ENCODE measurements around the gene NPL.

DNA sequence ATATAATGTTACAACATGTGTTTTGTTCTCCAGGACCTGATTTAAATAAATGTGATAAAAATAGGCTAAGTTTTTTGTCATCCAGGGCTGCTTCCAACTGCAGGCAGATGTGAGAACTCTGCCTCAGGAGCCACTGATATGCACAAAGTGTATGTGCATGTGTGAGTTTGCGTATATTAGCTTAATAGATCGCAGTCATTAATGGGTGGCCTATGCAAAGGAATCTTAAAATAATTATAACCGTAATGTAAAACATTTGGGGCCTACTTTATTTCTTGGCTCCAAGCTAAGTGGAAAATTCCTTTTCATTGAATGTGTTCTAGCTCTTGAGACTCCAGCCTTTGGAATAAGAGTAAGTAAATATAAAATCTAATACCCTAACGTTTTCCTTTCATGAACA, 66.3 kb downstream of the NPL start:
- TF ChIP-seq, protein P1, sequence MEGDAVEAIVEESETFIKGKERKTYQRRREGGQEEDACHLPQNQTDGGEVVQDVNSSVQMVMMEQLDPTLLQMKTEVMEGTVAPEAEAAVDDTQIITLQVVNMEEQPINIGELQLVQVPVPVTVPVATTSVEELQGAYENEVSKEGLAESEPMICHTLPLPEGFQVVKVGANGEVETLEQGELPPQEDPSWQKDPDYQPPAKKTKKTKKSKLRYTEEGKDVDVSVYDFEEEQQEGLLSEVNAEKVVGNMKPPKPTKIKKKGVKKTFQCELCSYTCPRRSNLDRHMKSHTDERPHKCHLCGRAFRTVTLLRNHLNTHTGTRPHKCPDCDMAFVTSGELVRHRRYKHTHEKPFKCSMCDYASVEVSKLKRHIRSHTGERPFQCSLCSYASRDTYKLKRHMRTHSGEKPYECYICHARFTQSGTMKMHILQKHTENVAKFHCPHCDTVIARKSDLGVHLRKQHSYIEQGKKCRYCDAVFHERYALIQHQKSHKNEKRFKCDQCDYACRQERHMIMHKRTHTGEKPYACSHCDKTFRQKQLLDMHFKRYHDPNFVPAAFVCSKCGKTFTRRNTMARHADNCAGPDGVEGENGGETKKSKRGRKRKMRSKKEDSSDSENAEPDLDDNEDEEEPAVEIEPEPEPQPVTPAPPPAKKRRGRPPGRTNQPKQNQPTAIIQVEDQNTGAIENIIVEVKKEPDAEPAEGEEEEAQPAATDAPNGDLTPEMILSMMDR (IDR thresholded peaks at IDR 0.05; ENCODE audit: insufficient read depth, low read length), result no peak
- no peak for TF ChIP-seq POLR2AphosphoS5 (IDR thresholded peaks at IDR 0.05; ENCODE audit: low read depth)

All from HL-60 (cell line).